NB4 (cell line): ENCODE results near the gene VMAC.

Experiments
- CTCF ChIP-seq: IDR thresholded peaks from one replicate; pipeline ENCODE4 v1.5.1; 2012; ENCODE audit warnings: low read depth, low read length
- MYC ChIP-seq: IDR thresholded peaks from 2 replicates; pipeline ENCODE4 v1.6.1; 2011; ENCODE audit warnings: low read depth, low read length
- POLR2A ChIP-seq: IDR thresholded peaks from 2 replicates; pipeline ENCODE4 v1.6.1; 2011; ENCODE audit warnings: mild to moderate bottlenecking; ENCODE audit not compliant: insufficient read length; ENCODE audit errors: extremely low read depth

GRCh38 chr19:5916181-5916708 lies 11.6 kb downstream of the VMAC start:
- TF ChIP-seq POLR2A (no peak), CTCF (no peak), MYC (no peak)
